Medulla oblongata (tissue), 1 donor: ENCODE data around the gene MPP4.
A peak's percentile ranks its signal among the peaks of the same experiment; 100 is the strongest.

ENCODE experiments used
- DNase-seq: peaks from one replicate; pipeline ENCODE4 v3.0.0-alpha.2; 2015; ENCODE audit errors: extremely low spot score

The MPP4 gene

DNA sequence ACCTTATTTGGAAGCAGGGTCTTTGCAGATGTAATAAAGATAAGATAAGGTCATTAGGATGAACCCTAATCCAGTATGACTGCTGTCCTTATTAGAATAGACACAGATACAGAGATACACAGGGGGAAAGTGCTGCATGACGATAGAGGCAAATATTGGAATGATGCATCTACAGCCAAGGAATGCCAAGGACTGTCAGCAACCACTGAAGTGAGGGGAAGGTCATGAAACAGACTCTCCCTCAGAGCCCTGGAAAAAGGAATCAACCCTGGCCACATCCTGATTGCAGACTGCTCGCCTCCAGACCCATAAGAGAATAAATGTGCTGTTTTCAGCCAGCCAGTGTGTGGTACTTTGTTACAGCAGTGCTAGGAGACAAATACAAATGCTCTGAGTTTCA lies 69.9 kb downstream of the MPP4 start:
- no peak for DNase-seq

DNA sequence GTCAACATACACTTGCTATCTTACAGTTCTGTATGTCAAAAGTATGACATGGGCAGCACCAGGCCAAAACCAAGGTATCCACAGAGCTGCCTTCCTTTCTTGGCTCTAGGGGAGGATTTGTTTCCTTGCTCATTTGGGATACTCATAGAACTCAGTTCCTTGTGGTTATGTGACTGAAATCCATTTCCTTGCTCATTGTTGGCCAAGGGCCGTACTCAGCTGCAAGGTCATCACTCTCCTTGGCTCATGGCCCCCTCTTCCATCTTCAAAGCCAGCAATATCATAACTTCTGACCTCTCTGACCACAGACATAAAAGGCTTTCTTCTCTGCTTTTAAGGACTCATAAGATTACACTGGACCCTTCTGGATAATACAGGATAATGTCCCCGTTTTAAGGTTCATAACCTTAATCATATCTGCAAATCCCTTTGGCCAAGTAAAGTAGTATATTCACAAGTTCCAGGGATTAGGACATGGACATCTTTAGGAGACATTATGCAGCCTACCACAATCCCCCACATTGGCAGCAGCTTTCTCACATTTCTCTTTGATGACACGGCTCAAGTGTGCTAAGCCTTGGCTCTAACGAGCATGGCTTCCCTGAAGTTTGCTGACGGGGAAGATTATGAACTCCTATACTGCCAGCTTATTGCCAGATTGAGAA lies 76.0 kb downstream of the MPP4 start:
- no peak for DNase-seq

DNA sequence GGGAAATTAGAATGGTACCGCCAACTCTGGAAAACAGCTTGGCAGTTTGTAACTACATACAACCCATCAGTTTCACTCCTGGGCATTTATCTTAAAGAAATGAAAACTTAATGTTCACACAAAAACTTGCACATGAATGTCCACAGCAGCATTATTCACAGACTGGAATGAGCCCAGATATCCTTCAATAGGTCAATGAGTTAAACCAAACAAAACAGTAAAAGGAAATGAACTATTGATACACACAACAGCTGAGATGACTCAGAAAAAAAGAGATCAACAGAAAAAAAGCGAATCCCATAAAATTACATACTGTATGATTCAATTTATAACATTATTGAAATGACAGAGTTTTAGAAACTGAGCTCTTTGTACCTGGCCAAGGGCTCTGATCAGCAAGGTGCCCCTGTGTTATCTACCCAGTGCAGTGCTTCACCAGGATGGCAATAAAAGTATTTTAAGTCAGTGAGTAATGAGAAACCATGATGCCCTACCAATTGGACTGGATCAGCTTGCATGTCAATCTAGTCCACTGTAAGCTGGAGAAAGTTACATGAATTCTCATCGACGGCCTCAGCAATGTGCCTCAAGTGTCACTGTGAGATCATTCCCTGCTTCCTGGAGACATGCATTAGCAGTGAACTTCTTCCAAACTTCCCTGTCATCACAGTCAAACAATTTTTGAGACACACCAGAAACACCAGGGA lies 77.0 kb downstream of the MPP4 start:
- DNase-seq = no peak

DNA sequence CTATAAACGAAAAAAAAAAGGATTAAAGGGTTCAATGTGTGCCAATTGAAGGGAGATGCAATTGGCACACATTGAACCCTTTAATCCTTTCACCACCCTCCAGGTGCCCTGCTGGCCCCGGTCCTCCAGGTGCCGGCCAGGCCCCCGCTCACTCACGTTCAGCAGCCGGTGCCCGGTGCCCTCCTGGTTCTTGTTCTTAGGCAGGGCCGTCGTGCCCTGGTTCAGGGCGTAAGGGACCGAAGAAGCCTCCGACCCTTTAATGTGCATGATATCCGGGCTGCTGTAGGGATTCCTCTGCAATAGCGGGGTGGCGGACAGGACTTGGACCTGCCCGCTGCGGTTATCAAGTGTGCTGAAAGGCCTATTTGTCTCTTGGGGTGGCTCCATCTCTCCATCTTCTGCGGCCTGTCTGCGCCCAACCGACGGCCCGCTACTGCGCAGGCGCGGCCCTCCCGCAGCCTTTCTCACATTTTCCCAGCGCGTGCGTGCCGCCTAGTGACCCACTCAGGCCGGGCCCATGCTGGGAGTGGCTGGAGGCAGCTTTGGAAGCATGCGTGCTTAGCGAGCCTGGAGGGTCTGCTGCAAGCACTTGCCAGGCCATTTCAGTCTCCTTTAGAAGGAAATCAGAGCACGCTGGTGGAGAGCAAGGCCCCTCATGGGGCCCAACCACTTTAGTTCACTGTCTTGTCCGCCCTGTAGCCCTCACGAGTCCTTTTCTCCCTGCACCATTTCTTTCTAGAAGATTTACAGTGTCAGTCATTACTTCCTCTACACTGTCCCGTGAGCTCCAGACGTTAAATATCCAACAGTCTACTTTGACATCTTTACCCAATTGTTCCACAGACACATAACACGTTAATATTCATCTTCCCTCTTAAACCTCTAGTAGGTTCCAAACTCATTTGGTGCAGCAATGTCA lies 79.4 kb downstream of the MPP4 start:
- DNase-seq = peak; percentile 63

DNA sequence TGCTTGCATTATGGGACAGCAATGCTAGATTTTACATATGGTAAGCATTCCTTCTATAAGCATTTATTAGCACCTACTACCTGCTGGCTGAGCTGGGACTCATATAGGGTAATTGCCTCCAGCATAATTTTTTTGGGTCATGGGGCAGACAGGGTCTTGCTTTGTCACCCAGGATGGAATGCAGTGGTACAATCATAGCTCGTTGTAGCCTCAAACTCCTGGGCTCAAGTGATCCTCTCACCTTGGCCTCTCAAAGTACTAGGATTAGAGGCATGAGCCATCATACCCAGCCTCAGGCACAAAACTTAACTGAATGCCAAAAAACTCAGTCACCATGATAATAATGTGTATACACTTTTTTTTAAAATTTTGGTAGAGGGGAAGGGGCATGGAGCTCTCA lies 90.4 kb downstream of the MPP4 start:
- no peak for DNase-seq

DNA sequence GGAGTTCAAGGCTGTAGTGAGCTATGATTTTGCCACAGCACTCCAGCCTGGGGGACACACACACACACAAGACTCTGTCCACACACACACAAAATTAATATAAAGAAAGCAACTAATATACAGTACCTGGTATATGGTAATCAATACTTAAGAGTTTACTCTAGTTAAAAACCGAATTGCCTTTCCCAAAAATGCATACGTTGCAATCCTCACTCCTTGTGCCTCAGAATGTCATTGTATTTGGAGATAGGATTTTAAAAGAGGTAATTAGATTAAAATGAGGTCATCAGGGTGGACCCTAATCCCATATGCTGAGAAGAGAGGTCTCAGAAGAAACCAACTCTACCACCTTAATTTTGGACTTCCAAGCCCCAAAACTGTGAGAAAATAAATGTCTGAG lies 90.9 kb downstream of the MPP4 start:
- no peak for DNase-seq

DNA sequence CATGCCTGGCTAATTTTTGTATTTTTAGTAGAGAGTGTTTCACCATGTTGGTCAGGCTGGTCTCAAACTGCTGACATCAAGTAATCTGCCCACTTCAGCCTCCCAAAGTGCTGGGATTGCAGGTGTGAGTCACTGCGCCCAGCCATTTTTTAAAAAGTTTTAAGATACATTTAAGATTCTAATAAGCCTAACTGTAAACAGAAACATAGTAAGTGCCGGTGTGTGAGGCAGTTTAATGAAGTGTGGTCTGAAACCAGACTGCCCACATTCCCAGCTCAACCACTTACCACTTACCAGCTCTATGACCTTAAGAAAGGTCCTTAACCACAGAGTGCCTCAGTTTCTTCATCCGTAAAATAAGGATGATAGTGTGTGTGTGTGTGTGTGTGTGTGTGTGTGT lies 97.5 kb downstream of the MPP4 start:
- DNase-seq = no peak

DNA sequence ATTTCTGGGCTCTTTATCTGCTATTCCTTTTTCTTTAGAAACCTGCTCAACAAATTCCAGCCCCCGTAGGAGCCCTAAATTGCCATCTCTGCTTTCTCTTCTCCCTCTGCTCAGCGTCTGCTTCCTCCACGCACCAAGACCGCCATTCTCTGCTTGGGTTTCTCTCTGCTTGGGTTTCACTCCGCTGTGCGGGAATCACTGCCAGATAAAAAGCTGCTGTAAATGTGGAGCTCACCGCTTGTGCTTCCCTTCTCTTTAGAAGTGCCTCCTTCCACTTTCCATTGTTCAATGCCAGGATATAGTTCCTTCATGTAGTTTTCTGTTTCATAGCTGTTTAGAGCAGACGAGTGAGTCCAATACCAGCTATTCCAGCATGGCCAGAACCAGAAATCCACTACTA lies 101.0 kb downstream of the MPP4 start:
- DNase-seq = no peak
